K562 (cell line): Measurements from ENCODE around the gene C10orf90. TPM values are rescaled to one million over a fixed set of nuclear protein-coding genes. Genes with fewer than 3 reads are reported as not detected.

ENCODE experiments used
- ATAC-seq: fragments of 200-7000 bp; cut with Tn5 transposase; 3 replicates; pipeline ENCODE4 v1.9.1; 2020; ENCODE audit warnings: moderate library complexity
- BruUV-seq: library from RNA; stranded (reverse); fragments of 400-500 nt; replicated peaks from 2 replicates; lab custom pipeline; 2021; lab: Mats Ljungman, UMichigan
- CTCF ChIA-PET: fragments of 300-600 bp; formaldehyde crosslinking; extraction: SDS; loops from one replicate; lab custom pipeline; 2021; ENCODE audit warnings: low intra/inter-chr PET ratio; lab: Yijun Ruan, JAX
- POLR2A ChIA-PET: fragments of 300-600, 350-650 bp; sonication (Branson Sonifier 250); formaldehyde crosslinking; extraction: SDS; loops from one replicate; lab custom pipeline; 2021; ENCODE audit warnings: antibody characterized with exemption, inconsistent platforms; lab: Yijun Ruan, JAX
- DNase-seq, 4 experiments: peaks; one replicate each; pipeline versions ENCODE4 v3.0.0 to v3.0.0-alpha.2; 2011 to 2018; ENCODE audit warnings: low spot score in 3 of 4, mixed read lengths in 3 of 4; ENCODE audit errors: extremely low read depth in 1 of 4
- FAIRE-seq: peaks from 2 replicates; lab custom pipeline; 2011; peaks lifted over from hg19 to GRCh38; lab: Jason Lieb, UNC
- H2AFZ ChIP-seq: 2 replicates; pipeline ENCODE4 v1.6.0; 2011; ENCODE audit warnings: low read depth, low read length, control low read depth, inconsistent platforms
- H3K27ac ChIP-seq: fragments of 200-600 bp; 3 replicates; pipeline ENCODE4 v1.8.0; 2011; ENCODE audit warnings: low read depth, mild to moderate bottlenecking, control low read depth, inconsistent platforms, low read length, moderate library complexity, mixed read lengths; ENCODE audit errors: extremely low read depth
- H3K27me3 ChIP-seq, 2 experiments: fragments of 300-600 bp in 1 of 2; 2 replicates in 1 of 2; 3 replicates in 1 of 2; pipeline versions ENCODE4 v1.6.0 to v1.8.0; 2011; ENCODE audit warnings: inconsistent platforms in 2 of 2, low read length in 2 of 2, mild to moderate bottlenecking in 1 of 2, mixed read lengths in 1 of 2, moderate library complexity in 1 of 2; ENCODE audit not compliant: control insufficient read depth in 2 of 2, insufficient read depth in 2 of 2
- H3K36me3 ChIP-seq: fragments of 300-600 bp; 3 replicates; pipeline ENCODE4 v1.8.0; 2011; ENCODE audit warnings: mild to moderate bottlenecking, low read length, inconsistent platforms; ENCODE audit not compliant: control insufficient read depth, insufficient read depth
- H3K4me1 ChIP-seq, 2 experiments: fragments of 200-600 bp in 1 of 2; replicated peaks in 1 of 2; 2 replicates in 1 of 2; 3 replicates in 1 of 2; pipeline versions ENCODE4 v1.5.1 to v1.8.0; 2011; ENCODE audit warnings: inconsistent platforms in 2 of 2, low read length in 2 of 2, mild to moderate bottlenecking in 1 of 2, mixed read lengths in 1 of 2, moderate library complexity in 1 of 2; ENCODE audit not compliant: control insufficient read depth in 2 of 2, insufficient read depth in 2 of 2
- H3K4me2 ChIP-seq: 2 replicates; pipeline ENCODE4 v1.6.1; 2011; ENCODE audit warnings: low read length, control low read depth, inconsistent platforms, mixed read lengths; ENCODE audit not compliant: insufficient read depth
- H3K4me3 ChIP-seq: fragments of 200-600 bp; sonication (generic), shearing (Covaris generic); 2 replicates; pipeline ENCODE4 v1.5.1; 2016; ENCODE audit warnings: control low read depth, inconsistent platforms
- H3K79me2 ChIP-seq: fragments of 200-600 bp; 3 replicates; pipeline ENCODE4 v1.8.0; 2011; ENCODE audit warnings: low read length, inconsistent platforms; ENCODE audit not compliant: control insufficient read depth, insufficient read depth
- H3K9ac ChIP-seq, 2 experiments: 2 replicates each; pipeline versions ENCODE4 v1.6.0 to v1.6.1; 2011; ENCODE audit warnings: low read depth in 2 of 2, low read length in 2 of 2, control low read depth in 1 of 2, inconsistent platforms in 1 of 2, mild to moderate bottlenecking in 1 of 2, mixed read lengths in 1 of 2; ENCODE audit not compliant: insufficient read depth in 1 of 2
- H3K9me1 ChIP-seq: one replicate; pipeline ENCODE4 v1.6.0; 2011; ENCODE audit warnings: inconsistent platforms, mild to moderate bottlenecking, low read length, moderate library complexity; ENCODE audit not compliant: control insufficient read depth, insufficient read depth
- H3K9me3 ChIP-seq: replicated peaks from 2 replicates; pipeline ENCODE4 v1.5.1; 2011; ENCODE audit warnings: low read depth, low read length, inconsistent platforms; ENCODE audit not compliant: control insufficient read depth, insufficient read depth
- H4K20me1 ChIP-seq: replicated peaks from 2 replicates; pipeline ENCODE4 v1.6.1; 2011; ENCODE audit warnings: low read length, inconsistent platforms, mixed read lengths; ENCODE audit not compliant: control insufficient read depth, insufficient read depth
- CBX1 ChIP-seq: sonication (generic); IDR thresholded peaks from 2 replicates; pipeline ENCODE4 v1.6.1; 2016; ENCODE audit warnings: antibody characterized with exemption, low read depth, mild to moderate bottlenecking
- ELF4 ChIP-seq: fragments of 450-650 bp; formaldehyde crosslinking; IDR thresholded peaks from 2 replicates; pipeline ENCODE4 v1.4.0; 2022; ENCODE audit warnings: missing genetic modification characterization
- NCOA1 ChIP-seq: fragments of 450-650 bp; IDR thresholded peaks from 2 replicates; pipeline ENCODE4 v1.6.1; 2016; ENCODE audit warnings: low read depth
- RBM15 ChIP-seq: fragments of 200-400 bp; formaldehyde crosslinking; IDR thresholded peaks from 2 replicates; pipeline ENCODE4 v1.6.1; 2018; ENCODE audit warnings: mild to moderate bottlenecking, low read length, moderate library complexity; ENCODE audit not compliant: insufficient read depth
- RFX7 ChIP-seq: fragments of 250-450 bp; sonication (Bioruptor Pico); IDR thresholded peaks from 2 replicates; pipeline ENCODE4 v1.5.1; 2021; ENCODE audit warnings: mild to moderate bottlenecking
- RNF219 ChIP-seq: fragments of 250-450 bp; sonication (Bioruptor Pico); IDR thresholded peaks from 2 replicates; pipeline ENCODE4 v1.5.0; 2022; ENCODE audit warnings: mild to moderate bottlenecking
- SAFB ChIP-seq: fragments of 200-400 bp; formaldehyde crosslinking; IDR thresholded peaks from 2 replicates; pipeline ENCODE4 v1.6.1; 2017; ENCODE audit warnings: low read depth, low read length, borderline replicate concordance
- ZC3H11A ChIP-seq: IDR thresholded peaks from 2 replicates; pipeline ENCODE4 v1.6.1; 2012; ENCODE audit warnings: low read depth, low read length, improper control_type of control experiment
- WGBS: fragments of 100-300 bp; shearing (Covaris generic); methylation state at CpG from one replicate; pipeline ENCODE4 v1.1.6; 2016; ENCODE audit warnings: low coverage, mixed read lengths; ENCODE audit not compliant: insufficient coverage; ENCODE audit errors: missing lambda C conversion rate; 5-methylcytosine and 5-hydroxymethylcytosine counted together
- in situ Hi-C: fragments of 300-500 bp; cut with MboI; formaldehyde crosslinking; loops from 4 replicates; pipeline ENCODE4 v1.15.0; 2018; ENCODE audit warnings: inconsistent platforms, mixed read lengths
- intact Hi-C: fragments of 100-400 bp; cut with micrococcal nuclease; formaldehyde crosslinking; loops from 2 replicates; pipeline ENCODE4 v1.14.2; 2022
- polyA plus RNA-seq, 8 experiments: library from polyadenylated mRNA; depleted of rRNA in 4 of 8; stranded (reverse) in 5 of 8; unstranded in 3 of 8; fragments of >200 nt; fragmentation: Nextera tagmentation in 2 of 8; fragmentation: Illumina TruSeq in 1 of 8; extraction: Ambion mirVana in 2 of 8; extraction: Trizol in 1 of 8; gene quantifications; 2 replicates each; pipeline versions ENCODE4 v1.2.1 to v1.2.3, GENCODE V29; 2011 to 2014; ENCODE audit warnings: inconsistent platforms in 1 of 8, missing spikeins in 1 of 8
- total RNA-seq, 7 experiments: library from RNA; depleted of rRNA in 6 of 7; stranded (reverse); fragments of >200 nt in 6 of 7; fragmentation: Illumina TruSeq in 2 of 7; extraction: Trizol in 2 of 7; gene quantifications; 2 replicates each; pipeline versions ENCODE4 v1.2.1 to v1.2.3, GENCODE V29; 2011 to 2021; ENCODE audit warnings: low replicate concordance in 1 of 7

The C10orf90 gene
- total and polyA plus RNA-seq, 9 of the 15 experiments (the other 6 are each of a cell fraction or from before 2014, with no cell fraction given), result not detected

GRCh38 chr10:126491476-126491875, 179.0 kb downstream of the C10orf90 start:
- no peak overlapping the region for H3K4me2 ChIP-seq
- H3K79me2 ChIP-seq, result no peaks in the 10 kb centered on the region
- H3K9ac ChIP-seq, result no peak overlapping the region
- H3K27me3 ChIP-seq, result no peaks in the 10 kb centered on the region
- BruUV-seq, result no TSS peak
- intact Hi-C loops (no loop called here), in situ Hi-C loops (no loop called here)
- no peak overlapping the region for H3K4me3 ChIP-seq
- no peak for TF ChIP-seq ZC3H11A
- no peak for TF ChIP-seq CBX1
- no peak for TF ChIP-seq NCOA1
- no peak for TF ChIP-seq ELF4 (CRISPR knock-in tag)
- FAIRE-seq (no peak), DNase-seq (no peak), ATAC-seq (no peak)
- POLR2A ChIA-PET, result no interaction called here
- 0% methylated on average over 6 of the region's 7 CpGs for WGBS
- no peaks in the 10 kb centered on the region for H3K9me1 ChIP-seq
- H3K9me3 ChIP-seq, result no peaks in the 10 kb centered on the region
- H2AFZ ChIP-seq, result no peak overlapping the region
- CTCF ChIA-PET, result no interaction called here
- no peaks in the 10 kb centered on the region for H3K4me1 ChIP-seq
- H3K27ac ChIP-seq, result no peak overlapping the region
- no peaks in the 10 kb centered on the region for H3K36me3 ChIP-seq
- no peaks in the 10 kb centered on the region for H4K20me1 ChIP-seq

GRCh38 chr10:126481181-126481580, 189.3 kb downstream of the C10orf90 start:
- FAIRE-seq (no peak), DNase-seq (no peak), ATAC-seq (no peak)
- Histone ChIP-seq H2AFZ (no peak overlapping the region), H4K20me1 (no peaks in the 10 kb centered on the region), H3K4me3 (no peak overlapping the region), H3K9me3 (no peaks in the 10 kb centered on the region), H3K4me2 (no peak overlapping the region), H3K9me1 (no peaks in the 10 kb centered on the region), H3K79me2 (no peaks in the 10 kb centered on the region), H3K27ac (no peak overlapping the region), H3K9ac (no peak overlapping the region), H3K36me3 (no peaks in the 10 kb centered on the region), H3K4me1 (no peaks in the 10 kb centered on the region), H3K27me3 (no peaks in the 10 kb centered on the region)
- ChIA-PET POLR2A (no interaction called here), CTCF (interaction anchor here (0.6 kb wide), 1 partner anchor 311 kb away, joined by 4 read pairs; no protein-coding TSS in a partner anchor)
- in situ Hi-C loops (no loop called here), intact Hi-C loops (no loop called here)
- BruUV-seq, result no TSS peak
- WGBS, result 0% methylated on average over 1 of the region's 1 CpG
- TF ChIP-seq RNF219 (CRISPR knock-in tag) (no peak), RFX7 (CRISPR knock-in tag) (no peak), SAFB (no peak), RBM15 (no peak)
